Esophagus squamous epithelium (tissue), 4 donors: ENCODE measurements around the gene RRP1.

Source experiments
- POLR2A ChIP-seq, 4 donors: fragments of 450-650 bp; IDR thresholded peaks; one replicate each; pipeline ENCODE4 v1.6.1; 2017; ENCODE audit warnings: antibody characterized with exemption in 4 of 4, mild to moderate bottlenecking in 4 of 4, moderate library complexity in 3 of 4
- TF ChIP-seq, protein P1 (sequence below), 6 experiments: fragments of 450-650 bp in 4 of 6; fragments of 200-600 bp in 2 of 6; sonication (generic) in 2 of 6; IDR thresholded peaks; one replicate each; pipeline ENCODE4 v1.5.1; 2016 to 2019; ENCODE audit warnings: antibody characterized with exemption in 6 of 6, mild to moderate bottlenecking in 4 of 6, moderate library complexity in 4 of 6

GRCh38 chr21:43766734-43767497 lies 22.5 kb upstream of the RRP1 start:
- TF ChIP-seq, protein P1, sequence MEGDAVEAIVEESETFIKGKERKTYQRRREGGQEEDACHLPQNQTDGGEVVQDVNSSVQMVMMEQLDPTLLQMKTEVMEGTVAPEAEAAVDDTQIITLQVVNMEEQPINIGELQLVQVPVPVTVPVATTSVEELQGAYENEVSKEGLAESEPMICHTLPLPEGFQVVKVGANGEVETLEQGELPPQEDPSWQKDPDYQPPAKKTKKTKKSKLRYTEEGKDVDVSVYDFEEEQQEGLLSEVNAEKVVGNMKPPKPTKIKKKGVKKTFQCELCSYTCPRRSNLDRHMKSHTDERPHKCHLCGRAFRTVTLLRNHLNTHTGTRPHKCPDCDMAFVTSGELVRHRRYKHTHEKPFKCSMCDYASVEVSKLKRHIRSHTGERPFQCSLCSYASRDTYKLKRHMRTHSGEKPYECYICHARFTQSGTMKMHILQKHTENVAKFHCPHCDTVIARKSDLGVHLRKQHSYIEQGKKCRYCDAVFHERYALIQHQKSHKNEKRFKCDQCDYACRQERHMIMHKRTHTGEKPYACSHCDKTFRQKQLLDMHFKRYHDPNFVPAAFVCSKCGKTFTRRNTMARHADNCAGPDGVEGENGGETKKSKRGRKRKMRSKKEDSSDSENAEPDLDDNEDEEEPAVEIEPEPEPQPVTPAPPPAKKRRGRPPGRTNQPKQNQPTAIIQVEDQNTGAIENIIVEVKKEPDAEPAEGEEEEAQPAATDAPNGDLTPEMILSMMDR (IDR thresholded peaks at IDR 0.05), result no peak
- TF ChIP-seq POLR2A (IDR thresholded peaks at IDR 0.05), result no peak
